ENCODE measurements around the gene ZBTB8A. TPM values are rescaled to one million over a fixed set of nuclear protein-coding genes. Genes with fewer than 3 reads are reported as not detected.

ZBTB8A gene
- total and polyA plus RNA-seq, 2 of the 8 experiments (the other 6 are each of a cell fraction or from before 2014, with no cell fraction given), result 2.9 to 10.4 TPM

DNA sequence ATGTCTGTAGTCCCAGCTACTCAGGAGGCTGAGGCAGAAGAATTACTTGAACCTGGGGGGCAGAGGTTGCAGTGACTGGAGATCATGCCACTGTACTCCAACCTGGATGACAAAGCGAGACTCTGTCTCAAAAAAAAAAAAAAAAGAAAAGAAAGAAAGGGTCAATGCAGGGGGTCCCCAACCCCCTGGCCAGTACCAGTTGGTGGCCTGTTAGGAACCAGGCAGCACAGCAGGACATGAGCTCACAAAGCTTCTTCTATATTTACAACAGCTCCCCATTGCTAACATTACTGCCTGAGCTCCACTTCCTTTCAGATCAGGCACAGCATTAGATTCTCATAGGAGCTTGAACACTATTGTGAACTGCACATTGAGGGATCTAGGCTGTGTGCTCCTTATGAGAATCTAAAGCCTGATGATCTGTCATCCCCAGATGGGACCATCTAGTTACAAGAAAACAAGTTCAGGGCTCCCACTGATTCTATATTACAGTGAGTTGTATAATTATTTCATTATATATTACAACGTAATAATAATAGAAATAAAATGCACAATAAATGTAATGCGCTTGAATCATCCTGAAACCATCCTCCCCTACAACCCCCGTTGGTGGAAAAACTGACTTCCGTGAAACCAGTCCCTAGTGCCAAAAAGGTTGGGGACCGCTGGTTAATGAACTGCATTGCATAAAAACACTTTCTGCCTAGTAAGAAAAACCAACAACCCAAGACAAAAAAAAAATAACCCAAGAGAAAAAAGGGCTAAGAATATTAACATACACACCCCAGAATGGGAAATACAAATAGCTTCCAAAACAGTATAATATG, 108.3 kb downstream of the ZBTB8A start:
- Histone ChIP-seq H3K9me3 (ENCODE audit: insufficient read depth in 2 of 2, low read depth in 1 of 2, low read length in 1 of 2) (0 out of 4 replicates have a peak, but pooled peaks cover 0 to 2% of the 10 kb centered on the region in 2 experiments), H2AK5ac (ENCODE audit: low read depth, low read length) (no peak overlapping the region), H2BK5ac (ENCODE audit: low read depth, low read length) (no peak overlapping the region), H4K20me1 (replicated peaks in 1 of 2; ENCODE audit: control insufficient read depth in 1 of 2, insufficient read depth in 2 of 2, low read length in 2 of 2) (no peaks in the 10 kb centered on the region), H3K79me2 (ENCODE audit: control insufficient read depth in 1 of 2, insufficient read depth in 2 of 2, low read length in 2 of 2) (peaks cover 10 to 72% of the 10 kb centered on the region in 2 experiments), H3K23ac (ENCODE audit: insufficient read length) (no peak overlapping the region), H4K8ac (ENCODE audit: extremely low read depth, insufficient read depth, low read length) (no peak overlapping the region), H2BK120ac (replicated peaks; ENCODE audit: low read depth, low read length) (no peak overlapping the region), H3K18ac (ENCODE audit: extremely low read depth, low read length) (no peak overlapping the region), H3K9ac (replicated peaks in 1 of 4; ENCODE audit: extremely low read depth in 1 of 4, low read depth in 3 of 4, low read length in 3 of 4) (no peak overlapping the region), H3K27me3 (replicated peaks in 1 of 4; ENCODE audit: control insufficient read depth in 3 of 4, extremely low read depth in 1 of 4, insufficient read depth in 3 of 4, low read length in 3 of 4) (no peaks in the 10 kb centered on the region; a peak in 1 of 7 replicates), H3K56ac (replicated peaks; ENCODE audit: insufficient read length, low read depth, low read length) (no peak overlapping the region), H3K36me3 (ENCODE audit: control insufficient read depth in 2 of 4, insufficient read depth in 4 of 4, low read length in 3 of 4) (peaks cover 0 to 16% (median 2%) of the 10 kb centered on the region in 4 experiments; a peak in 3 of 8 replicates), H2AFZ (ENCODE audit: low read length) (no peak overlapping the region), H3K4me2 (ENCODE audit: insufficient read depth in 1 of 2, low read depth in 2 of 2, low read length in 2 of 2) (no peak overlapping the region), H4K5ac (ENCODE audit: insufficient read length, low read depth, low read length) (no peak overlapping the region), H3K4me3 (ENCODE audit: extremely low read depth in 1 of 4, insufficient read depth in 2 of 4, low read depth in 3 of 4, low read length in 4 of 4) (no peak overlapping the region; a peak in 1 of 8 replicates), H3K79me1 (ENCODE audit: low read depth, low read length) (peaks cover 6% of the 10 kb centered on the region; the same call in 1 of the 2 replicates), H3K14ac (ENCODE audit: insufficient read length) (no peak overlapping the region), H3K23me2 (ENCODE audit: low read depth, low read length) (peaks cover 5% of the 10 kb centered on the region), H3K4me1 (replicated peaks in 1 of 4; ENCODE audit: control insufficient read depth in 3 of 4, insufficient read depth in 4 of 4, low read length in 3 of 4) (peaks cover 0 to under 1% (median 0%) of the 10 kb centered on the region in 4 experiments; a peak in 1 of 7 replicates), H4K91ac (replicated peaks; ENCODE audit: insufficient read length, low read length) (no peak overlapping the region), H3K27ac (ENCODE audit: low read depth, low read length) (no peak overlapping the region), H2BK20ac (ENCODE audit: low read length) (no peak overlapping the region), H3K4ac (replicated peaks; ENCODE audit: insufficient read length, low read depth, low read length) (no peak overlapping the region), H2BK12ac (ENCODE audit: low read depth, low read length) (no peak overlapping the region), H2BK15ac (ENCODE audit: low read length) (no peak overlapping the region)
- ChIA-PET CTCF (ENCODE audit: partially characterized antibody) (no interaction called here), POLR2A (ENCODE audit: partially characterized antibody) (interaction anchor here (0.9 kb wide), 1 partner anchor 34 kb away, joined by 3 read pairs; no protein-coding TSS in a partner anchor)
- DNase-seq (ENCODE audit: low read depth in 1 of 2, low spot score in 2 of 2), result no peak
- FAIRE-seq, result no peak
- WGBS, 2 experiments (ENCODE audit: extremely low coverage in 1 of 2, insufficient coverage in 1 of 2, insufficient read length in 1 of 2, insufficient replicate concordance in 2 of 2, low coverage in 1 of 2, low lambda C conversion rate in 2 of 2, missing lambda C conversion rate in 1 of 2), result 95% methylated on average over 5 of the region's 6 CpGs; no CpG with 5 or more reads in 1 of the 2 experiments
- no peak for TF ChIP-seq GABPA (IDR thresholded peaks at IDR 0.05; ENCODE audit: borderline replicate concordance, insufficient read depth, low read length)
- TF ChIP-seq RFX5 (IDR thresholded peaks at IDR 0.05; ENCODE audit: borderline replicate concordance, low read depth, low read length), result no peak
- no peak for TF ChIP-seq SIN3A (conservative IDR thresholded peaks at IDR 0.05 in 1 of 2, IDR thresholded peaks at IDR 0.05 in 1 of 2; ENCODE audit: low read depth in 1 of 2, low read length in 2 of 2)
- TF ChIP-seq NRF1 (IDR thresholded peaks at IDR 0.05; ENCODE audit: low read depth, low read length), result no peak
- no peak for TF ChIP-seq SP1 (IDR thresholded peaks at IDR 0.05; ENCODE audit: low read depth, low read length)
- no peak for TF ChIP-seq YY1 (IDR thresholded peaks at IDR 0.05; ENCODE audit: low read depth, low read length)
- TF ChIP-seq BCL11A (IDR thresholded peaks at IDR 0.05; ENCODE audit: low read depth in 2 of 2, low read length in 2 of 2), result no peak
- TF ChIP-seq CBX5 (IDR thresholded peaks at IDR 0.05; ENCODE audit: low read depth, low read length), result no peak
- TF ChIP-seq SUZ12 (IDR thresholded peaks at IDR 0.05; ENCODE audit: low read length), result no peak
- TF ChIP-seq POLR2A (IDR thresholded peaks at IDR 0.05; ENCODE audit: control extremely low read depth in 1 of 2, low read depth in 2 of 2, low read length in 2 of 2), result no peak
- no peak for TF ChIP-seq ASH2L (IDR thresholded peaks at IDR 0.05; ENCODE audit: low read length)
- no peak for TF ChIP-seq SRF (IDR thresholded peaks at IDR 0.05; ENCODE audit: low read depth, low read length)
- TF ChIP-seq POLR2AphosphoS5 (IDR thresholded peaks at IDR 0.05; ENCODE audit: low read depth, low read length), result no peak
